PC-3 (cell line): ENCODE results near the gene STK4. TPM values are rescaled to one million over a fixed set of nuclear protein-coding genes. Genes with fewer than 3 reads are reported as not detected.
A peak's percentile ranks its signal among the peaks of the same experiment; 100 is the strongest.

Source experiments
- ATAC-seq: fragments of 200-7000 bp; cut with Tn5 transposase; 2 replicates; pipeline ENCODE4 v1.9.1; 2020; ENCODE audit warnings: mild to moderate bottlenecking, moderate library complexity
- BruUV-seq: library from RNA; stranded (reverse); fragments of 400-500 nt; replicated peaks from 2 replicates; lab custom pipeline; 2021; lab: Mats Ljungman, UMichigan
- CTCF ChIA-PET: fragments of 300-600 bp; sonication (Branson Sonifier 250); formaldehyde crosslinking; loops from one replicate; lab custom pipeline; 2022; ENCODE audit warnings: antibody characterized with exemption; lab: Charles Lee
- POLR2A ChIA-PET: fragments of 300-600 bp; sonication (Branson Sonifier 250); formaldehyde crosslinking; loops from one replicate; lab custom pipeline; 2022; ENCODE audit warnings: antibody characterized with exemption; ENCODE audit not compliant: unreplicated experiment; lab: Charles Lee
- DNase-seq: peaks from one replicate; pipeline ENCODE4 v3.0.0-alpha.2; 2015
- H2AFZ ChIP-seq: fragments of 300-600 bp; sonication (generic); 2 replicates; pipeline ENCODE4 v1.6.0; 2016; ENCODE audit warnings: antibody characterized with exemption, low read length
- H3F3A ChIP-seq: fragments of 300-600 bp; sonication (generic); one replicate; pipeline ENCODE4 v1.6.0; 2017; ENCODE audit warnings: antibody characterized with exemption, low read length, control low read depth, mild to moderate bottlenecking; ENCODE audit not compliant: unreplicated experiment
- H3K27ac ChIP-seq: fragments of 300-600 bp; sonication (generic); 2 replicates; pipeline ENCODE4 v1.5.1; 2016; ENCODE audit warnings: mild to moderate bottlenecking, low read length
- H3K27me3 ChIP-seq: fragments of 300-600 bp; sonication (generic); 2 replicates; pipeline ENCODE4 v1.6.1; 2016; ENCODE audit warnings: low read length, mixed read lengths
- H3K36me3 ChIP-seq: fragments of 300-600 bp; sonication (generic); 2 replicates; pipeline ENCODE4 v1.6.1; 2016; ENCODE audit warnings: low read depth, mixed run types, low read length, mixed read lengths
- H3K4me1 ChIP-seq: fragments of 300-600 bp; sonication (generic); 2 replicates; pipeline ENCODE4 v1.5.1; 2016; ENCODE audit warnings: low read length; ENCODE audit not compliant: insufficient read depth
- H3K4me2 ChIP-seq: fragments of 300-600 bp; sonication (generic); 2 replicates; pipeline ENCODE4 v1.6.0; 2016; ENCODE audit warnings: low read length
- H3K4me3 ChIP-seq: fragments of 300-600 bp; sonication (generic); 2 replicates; pipeline ENCODE4 v1.5.1; 2016; ENCODE audit warnings: mild to moderate bottlenecking, low read length, mixed read lengths
- H3K79me2 ChIP-seq: fragments of 300-600 bp; sonication (generic); 2 replicates; pipeline ENCODE4 v1.6.1; 2017; ENCODE audit warnings: low read length, mixed read lengths
- H3K9ac ChIP-seq: fragments of 300-600 bp; sonication (generic); 2 replicates; pipeline ENCODE4 v1.6.0; 2016; ENCODE audit warnings: mild to moderate bottlenecking, low read length
- H3K9me2 ChIP-seq: fragments of 300-600 bp; sonication (generic); replicated peaks from 2 replicates; pipeline ENCODE4 v1.6.1; 2016; ENCODE audit warnings: mixed run types, low read length, mixed read lengths
- H3K9me3 ChIP-seq: fragments of 300-600 bp; sonication (generic); 2 replicates; pipeline ENCODE4 v1.6.1; 2016; ENCODE audit warnings: low read length, mixed read lengths
- H4K20me1 ChIP-seq: fragments of 300-600 bp; sonication (generic); 2 replicates; pipeline ENCODE4 v1.6.1; 2016; ENCODE audit warnings: low read length, mixed read lengths
- CTCF ChIP-seq: fragments of 300-600 bp; sonication (generic); conservative IDR thresholded peaks from 2 replicates; pipeline ENCODE4 v1.5.1; 2017; ENCODE audit warnings: antibody characterized with exemption, low read depth, mild to moderate bottlenecking, low read length
- EZH2 ChIP-seq: fragments of 300-600 bp; sonication (generic); IDR thresholded peaks from one replicate; pipeline ENCODE4 v1.6.1; 2017; ENCODE audit warnings: antibody characterized with exemption, mild to moderate bottlenecking, low read length; ENCODE audit not compliant: unreplicated experiment
- EZH2phosphoT487 ChIP-seq: fragments of 300-600 bp; sonication (generic); IDR thresholded peaks from 2 replicates; pipeline ENCODE4 v1.6.1; 2018; ENCODE audit warnings: mild to moderate bottlenecking, antibody characterized with exemption, low read length, borderline replicate concordance
- intact Hi-C: fragments of 100-400 bp; cut with micrococcal nuclease; formaldehyde crosslinking; loops from 2 replicates; pipeline ENCODE4 v1.9.0; 2023
- total RNA-seq: library from RNA; depleted of rRNA; stranded (reverse); fragments of >200 nt; gene quantifications from 2 replicates; pipeline ENCODE4 v1.2.3, GENCODE V29; 2014

STK4 gene
- total RNA-seq, 1 experiment from 2014 or later = 18.6 TPM

- no peak for DNase-seq
- H3K4me3 ChIP-seq = no peak overlapping the region
- H3K4me1 ChIP-seq = peaks cover 46% of the 10 kb centered on the region
- no peaks in the 10 kb centered on the region for H3K79me2 ChIP-seq
- POLR2A ChIA-PET = no interaction called here
- BruUV-seq = no TSS peak
- no peak for TF ChIP-seq CTCF
- no peak for TF ChIP-seq EZH2
- H2AFZ ChIP-seq = no peak overlapping the region
- no peak overlapping the region for H3K4me2 ChIP-seq
- H3K36me3 ChIP-seq = no peaks in the 10 kb centered on the region
- no peak overlapping the region for H3K9ac ChIP-seq
- intact Hi-C loops = no loop called here
- H3F3A ChIP-seq = no peaks in the 10 kb centered on the region
- H4K20me1 ChIP-seq = no peaks in the 10 kb centered on the region
- no peaks in the 10 kb centered on the region for H3K9me2 ChIP-seq
- CTCF ChIA-PET = interaction anchor here (0.5 kb wide), 1 partner anchor 253 kb away, joined by 3 read pairs; no protein-coding TSS in a partner anchor
- ATAC-seq = no peak
- H3K27ac ChIP-seq = no peak overlapping the region
- H3K27me3 ChIP-seq = no peaks in the 10 kb centered on the region
- H3K9me3 ChIP-seq = no peaks in the 10 kb centered on the region
These were observed 73.1 kb downstream of the STK4 start for GRCh38 chr20:45039475-45039820.

- intact Hi-C loops = no loop called here
- Histone ChIP-seq H3K4me2 (peak overlapping the region; percentile 66), H3K4me1 (peaks cover 36% of the 10 kb centered on the region), H3K27me3 (no peaks in the 10 kb centered on the region), H3K4me3 (peak overlapping the region; percentile 13; the same call in 1 of the 2 replicates), H3F3A (no peaks in the 10 kb centered on the region), H3K79me2 (no peaks in the 10 kb centered on the region), H4K20me1 (no peaks in the 10 kb centered on the region), H3K9ac (no peak overlapping the region), H2AFZ (no peak overlapping the region), H3K9me2 (no peaks in the 10 kb centered on the region), H3K9me3 (no peaks in the 10 kb centered on the region), H3K27ac (peak overlapping the region; percentile 13; the same call in 1 of the 2 replicates), H3K36me3 (no peaks in the 10 kb centered on the region)
- TSS peak; percentile 44 for BruUV-seq
- no peak for TF ChIP-seq EZH2
- TF ChIP-seq EZH2phosphoT487 = no peak
- TF ChIP-seq CTCF = no peak
- ChIA-PET POLR2A (interaction anchor here (0.5 to 0.7 kb wide), 2 partner anchors 15 to 251 kb away, joined by 4 read pairs; no protein-coding TSS in a partner anchor), CTCF (interaction anchor here (0.6 to 4.1 kb wide), 3 partner anchors 30 to 59 kb away, joined by 3 to 64 read pairs (median 8); no protein-coding TSS in a partner anchor)
- DNase-seq (peak; percentile 80), ATAC-seq (peak; percentile 61)
These were observed 75.4 kb downstream of the STK4 start for GRCh38 chr20:45041464-45042337.

DNA sequence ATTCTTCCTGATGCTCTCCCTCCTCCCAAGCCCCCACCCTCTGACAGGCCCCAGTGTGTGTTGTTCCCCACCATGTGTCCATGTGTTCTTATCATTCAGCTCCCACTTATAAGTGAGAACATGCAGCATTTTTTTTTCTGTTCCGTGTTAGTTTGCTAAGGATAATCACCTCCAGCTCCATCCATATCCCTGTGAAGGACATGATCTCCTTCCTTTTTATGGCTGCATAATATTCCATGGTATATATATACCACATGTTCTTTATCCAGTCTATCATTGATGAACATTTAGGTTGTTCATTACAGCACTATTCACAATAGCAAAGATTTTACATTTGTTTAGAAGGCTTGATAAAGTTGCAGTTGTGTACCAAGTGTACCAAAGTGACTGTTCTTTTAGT is 76.7 kb downstream of the STK4 start:
- no peak overlapping the region for H3K27ac ChIP-seq
- H3K9me3 ChIP-seq = no peaks in the 10 kb centered on the region
- ChIA-PET CTCF (interaction anchor here (1.5 to 4.1 kb wide), 3 partner anchors 32 to 62 kb away, joined by 12 to 64 read pairs (median 16); no protein-coding TSS in a partner anchor), POLR2A (no interaction called here)
- H3K36me3 ChIP-seq = no peaks in the 10 kb centered on the region
- ATAC-seq (no peak), DNase-seq (no peak)
- H3K79me2 ChIP-seq = no peaks in the 10 kb centered on the region
- no peaks in the 10 kb centered on the region for H3K9me2 ChIP-seq
- H4K20me1 ChIP-seq = no peaks in the 10 kb centered on the region
- no TSS peak for BruUV-seq
- H2AFZ ChIP-seq = no peak overlapping the region
- H3K4me3 ChIP-seq = no peak overlapping the region
- no peaks in the 10 kb centered on the region for H3F3A ChIP-seq
- no peak overlapping the region for H3K4me2 ChIP-seq
- peaks cover 26% of the 10 kb centered on the region for H3K4me1 ChIP-seq
- intact Hi-C loops = no loop called here
- TF ChIP-seq EZH2phosphoT487 = no peak
- TF ChIP-seq CTCF = no peak
- no peak for TF ChIP-seq EZH2
- no peak overlapping the region for H3K9ac ChIP-seq
- H3K27me3 ChIP-seq = no peaks in the 10 kb centered on the region
